Stimulated activated CD8-positive, alpha-beta memory T cell treated with anti-CD3 and anti-CD28 coated beads, Interleukin-2, amount 100 ng/mL, for 48 hours (primary cell): Measurements from ENCODE around the gene CALML5.
A peak's percentile ranks its signal among the peaks of the same experiment; 100 is the strongest.

Experiments used
- DNase-seq, 2 donors: peaks; one replicate each; pipeline ENCODE4 v3.0.0-alpha.2; 2020; ENCODE audit warnings: low read depth in 2 of 2

CALML5 gene

DNA sequence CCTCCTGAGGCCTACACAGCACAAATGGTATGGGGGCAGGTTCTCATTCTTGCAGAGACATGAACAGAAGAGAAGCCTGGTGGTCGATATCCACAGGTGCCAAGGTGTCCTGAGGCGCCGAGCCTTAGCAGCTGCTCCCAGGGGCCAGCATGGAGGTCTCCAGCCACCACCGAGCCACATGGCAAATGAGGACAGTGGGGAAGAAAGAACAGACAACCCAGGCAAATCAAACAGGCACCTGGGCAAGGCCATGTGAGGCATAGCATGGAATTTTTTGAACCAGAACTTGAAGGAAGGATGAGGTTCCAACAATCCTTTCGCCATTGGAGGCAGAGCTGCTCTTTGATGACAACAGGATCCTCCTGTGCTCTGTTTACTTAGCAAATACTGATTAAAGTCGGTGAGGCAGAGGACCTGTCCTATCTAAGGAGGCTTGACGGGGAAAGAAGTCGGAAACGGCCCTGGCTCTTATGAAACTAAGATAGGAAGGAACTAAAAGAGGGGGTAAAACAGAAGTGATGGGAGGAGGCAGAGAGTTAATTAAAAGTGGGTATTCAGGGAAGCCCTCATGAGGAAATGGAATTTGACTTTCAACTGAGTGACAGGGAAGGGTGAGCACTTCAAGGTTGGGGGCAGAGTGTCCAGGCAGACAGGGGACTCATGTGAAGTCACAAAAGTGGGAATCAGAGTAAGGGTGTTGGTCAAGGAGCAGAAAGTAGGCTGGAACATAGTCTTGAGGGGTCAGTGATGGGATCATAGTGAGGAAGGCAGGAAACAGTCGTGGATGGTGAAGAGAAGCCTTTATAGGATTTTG, 16.8 kb upstream of the CALML5 start:
- DNase-seq = no peak

DNA sequence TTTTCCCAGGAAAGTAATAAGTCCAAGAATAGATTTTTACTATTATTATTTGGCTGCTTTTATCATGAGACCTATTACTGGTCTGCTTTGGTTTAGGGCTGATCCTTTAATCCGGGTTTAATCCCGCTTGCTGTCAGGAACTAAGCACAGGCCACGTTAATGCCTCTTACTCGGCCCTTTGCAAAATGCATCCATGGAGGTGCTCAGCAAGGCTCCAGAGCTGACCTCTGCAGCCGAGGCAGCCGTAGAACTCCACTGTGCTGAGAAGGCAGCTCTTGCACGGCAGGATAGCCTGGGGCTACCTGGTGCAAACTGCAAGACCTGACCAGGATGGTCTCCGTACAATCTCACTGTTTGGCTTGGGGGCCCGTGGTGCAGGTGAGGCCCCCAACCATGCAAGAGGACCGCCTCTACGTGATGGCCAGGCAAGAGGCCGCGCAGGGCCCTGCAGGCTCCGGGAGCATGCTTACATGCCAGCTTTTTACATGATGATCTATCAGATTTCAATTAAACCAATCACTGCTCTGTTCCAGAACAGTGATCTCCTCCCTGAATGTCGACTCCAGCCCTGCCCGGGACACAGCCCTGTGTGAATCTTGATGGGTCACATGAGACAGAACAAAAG, 15.0 kb upstream of the CALML5 start:
- no peak for DNase-seq

DNA sequence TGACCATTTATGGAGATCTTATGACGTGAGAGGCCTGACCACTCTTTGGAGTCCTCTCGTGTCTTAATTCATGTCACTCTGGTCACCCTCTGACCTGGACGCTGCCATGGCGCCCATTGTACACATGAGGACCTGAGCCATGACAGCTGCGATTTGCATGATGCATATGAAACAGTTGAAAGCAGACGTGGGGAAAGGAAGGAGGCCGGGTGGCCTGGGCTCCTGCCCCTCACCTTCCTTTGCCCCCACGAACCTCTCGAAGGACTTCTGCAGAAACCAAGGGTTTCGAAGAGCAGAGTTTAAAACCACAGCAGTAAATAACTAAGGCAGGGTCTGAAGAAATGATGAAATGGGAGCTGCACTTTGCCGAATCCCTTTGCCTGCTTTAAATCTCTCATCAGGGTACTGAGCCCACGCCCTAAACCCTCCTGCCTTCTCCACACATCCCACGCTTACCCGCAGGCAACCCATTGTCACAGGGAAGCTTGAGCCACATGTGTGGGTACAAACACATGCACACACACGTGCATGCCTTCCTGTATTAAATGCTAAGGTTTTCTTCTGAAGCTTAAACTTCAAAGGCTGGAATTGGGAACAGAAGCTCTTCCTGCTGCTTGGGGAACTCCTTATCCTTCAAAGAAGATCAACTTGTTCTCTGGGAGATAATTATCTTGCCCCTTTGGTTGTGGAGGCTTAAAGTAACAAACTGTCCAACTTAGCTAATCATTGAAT, 13.7 kb upstream of the CALML5 start:
- peak in 1 of 2 donors; percentile 17 for DNase-seq

- no peak for DNase-seq
Measured at GRCh38 chr10:5512331-5512730, 13.0 kb upstream of the CALML5 start.

DNA sequence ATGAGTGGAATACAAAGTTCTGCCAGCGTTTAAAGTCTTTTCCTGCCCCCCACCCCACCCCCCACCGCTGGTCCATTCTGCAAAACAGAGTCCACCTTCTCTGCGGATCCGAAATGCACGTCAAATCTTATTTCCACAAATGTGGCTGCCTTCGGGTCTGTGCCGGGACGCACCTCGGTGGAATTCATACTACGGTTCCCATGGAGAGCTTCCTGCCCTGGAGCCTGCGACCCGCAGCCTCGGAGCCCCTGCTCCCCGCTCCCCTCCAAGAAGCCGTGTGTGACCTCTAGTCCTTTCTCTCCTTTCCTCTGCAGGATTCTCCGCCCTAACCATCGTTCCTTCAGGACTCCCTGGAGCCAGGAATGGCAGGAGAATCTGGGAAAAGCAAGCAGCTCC, 12.5 kb upstream of the CALML5 start:
- no peak for DNase-seq

- no peak for DNase-seq
Measured at GRCh38 chr10:5511231-5511884, 12.0 kb upstream of the CALML5 start.

DNA sequence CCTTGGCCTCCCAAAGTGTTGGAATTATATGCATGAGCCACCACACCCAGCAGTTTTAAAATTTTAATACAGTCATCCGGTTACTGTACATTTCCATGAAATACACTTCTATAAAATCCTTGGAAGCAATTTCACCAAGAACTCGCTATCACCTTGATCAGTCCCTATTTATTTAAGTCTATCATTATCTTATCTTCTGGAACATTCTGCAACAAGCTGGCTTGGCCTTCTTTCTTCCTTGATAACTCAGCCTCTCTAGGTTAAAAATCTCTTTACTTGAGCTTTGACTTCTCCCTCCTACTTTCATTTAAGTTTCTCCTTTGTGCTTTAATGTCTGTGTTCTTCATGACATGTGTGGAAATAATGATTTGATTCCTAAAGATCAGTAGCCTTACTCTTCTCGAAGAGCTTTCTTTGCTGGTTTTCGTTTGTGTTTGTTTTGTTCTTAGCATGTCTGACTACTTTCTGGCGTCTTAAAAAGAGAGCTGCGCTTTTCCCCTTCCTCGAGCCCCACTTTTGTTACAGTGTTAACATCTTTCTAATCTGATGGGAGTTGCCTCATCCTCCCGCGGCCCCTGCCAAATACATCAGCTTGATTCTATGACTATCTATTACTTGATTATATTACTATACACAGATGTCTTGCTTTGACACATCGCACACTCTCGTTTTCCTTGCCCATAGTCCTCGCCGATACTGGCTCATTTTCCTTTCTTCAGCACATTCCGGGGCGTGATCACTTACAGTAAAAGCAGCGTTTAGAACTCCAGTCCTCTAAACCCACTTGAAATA, 11.1 kb upstream of the CALML5 start:
- no peak for DNase-seq

DNA sequence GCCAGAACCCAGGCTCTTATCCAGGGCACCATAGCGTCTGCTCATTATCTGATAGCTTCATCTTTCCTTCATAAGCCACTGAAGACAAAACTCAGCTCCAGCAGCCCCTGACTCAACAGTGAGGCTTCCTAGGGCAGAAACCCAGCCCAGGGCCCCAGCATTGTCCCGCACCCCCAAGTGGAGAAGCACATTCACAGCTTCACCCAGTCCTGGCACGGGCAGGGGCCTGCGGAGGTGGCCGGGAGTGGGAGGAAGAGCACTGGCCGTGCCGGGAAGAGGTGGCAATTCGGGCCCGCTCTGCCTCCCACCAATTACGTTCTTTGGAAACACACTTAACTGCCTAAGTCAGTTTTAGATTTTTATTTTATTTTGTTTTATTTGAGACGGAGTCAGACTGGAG, 10.3 kb upstream of the CALML5 start:
- no peak for DNase-seq

GRCh38 chr10:5509236-5509635, 9.9 kb upstream of the CALML5 start:
- no peak for DNase-seq

DNA sequence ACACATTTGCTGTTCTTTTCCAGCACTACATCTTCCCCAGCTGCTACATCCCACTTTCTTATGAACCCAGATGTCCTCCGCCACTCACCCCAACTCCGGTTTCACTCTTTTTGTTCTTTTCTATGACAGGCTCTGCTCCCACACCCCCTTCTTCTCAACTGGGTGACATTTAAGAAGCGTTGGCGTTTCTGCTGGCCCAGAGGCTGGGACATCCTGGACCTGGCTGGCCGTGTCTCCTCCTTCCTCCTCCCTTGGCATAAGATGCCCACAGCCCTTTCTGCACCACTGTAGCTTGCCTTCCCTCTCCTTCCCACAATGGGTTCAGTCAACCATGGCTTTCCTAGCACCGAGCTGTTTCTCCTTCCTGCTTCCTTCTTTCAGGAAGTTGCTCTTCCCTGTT, 9.4 kb upstream of the CALML5 start:
- no peak for DNase-seq

- DNase-seq = no peak
Measured at GRCh38 chr10:5508161-5508604, 8.8 kb upstream of the CALML5 start.

GRCh38 chr10:5507649-5508131, 8.3 kb upstream of the CALML5 start:
- DNase-seq = no peak

GRCh38 chr10:5506751-5507648, 7.6 kb upstream of the CALML5 start:
- DNase-seq = no peak

DNA sequence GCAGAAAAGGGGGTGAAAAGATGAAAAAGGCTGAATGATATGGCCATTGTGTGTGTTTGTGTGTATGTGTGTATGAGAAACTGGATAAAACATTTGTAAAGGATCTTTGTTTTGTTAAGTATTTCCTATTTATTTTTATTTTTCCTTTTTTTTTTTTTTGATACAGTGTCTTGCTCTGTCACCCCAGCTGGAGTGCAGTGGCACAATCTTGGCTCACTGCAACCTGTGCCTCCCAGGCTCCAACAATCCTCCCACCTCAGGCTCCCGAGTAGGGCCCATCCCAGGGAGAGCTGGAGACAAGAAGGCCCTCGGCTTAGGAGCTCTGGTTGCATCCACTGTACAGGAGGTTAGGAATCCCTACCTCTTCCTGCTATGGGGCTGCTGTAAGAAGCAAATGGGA, 6.9 kb upstream of the CALML5 start:
- DNase-seq = no peak

- DNase-seq = no peak
Measured at GRCh38 chr10:5504146-5505072, 5.0 kb upstream of the CALML5 start.

- no peak for DNase-seq
Measured at GRCh38 chr10:5503477-5503835, 4.1 kb upstream of the CALML5 start.

- DNase-seq = no peak
Measured at GRCh38 chr10:5502571-5503476, 3.5 kb upstream of the CALML5 start.

- no peak for DNase-seq
Measured at GRCh38 chr10:5502061-5502521, 2.7 kb upstream of the CALML5 start.
